Loucy (cell line): ENCODE results near the gene ATP6V0E2.

Source experiments
- H2AFZ ChIP-seq: fragments of 200-600 bp; sonication (generic); 2 replicates; pipeline ENCODE4 v1.6.0; 2016; ENCODE audit warnings: antibody characterized with exemption, mild to moderate bottlenecking, low read length, moderate library complexity
- H3F3A ChIP-seq: fragments of 200-600 bp; 2 replicates; pipeline ENCODE4 v1.6.0; 2016; ENCODE audit warnings: antibody characterized with exemption, low read depth, mild to moderate bottlenecking
- H3K27me3 ChIP-seq: fragments of 200-600 bp; sonication (generic); 2 replicates; pipeline ENCODE4 v1.6.1; 2014; ENCODE audit warnings: low read length, mild to moderate bottlenecking; ENCODE audit not compliant: insufficient read depth, poor library complexity, severe bottlenecking
- H3K36me3 ChIP-seq: fragments of 200-600 bp; sonication (generic); 2 replicates; pipeline ENCODE4 v1.6.1; 2016; ENCODE audit warnings: low read length; ENCODE audit not compliant: insufficient read depth
- H3K4me1 ChIP-seq: fragments of 200-600 bp; sonication (generic); 2 replicates; pipeline ENCODE4 v1.5.1; 2014; ENCODE audit warnings: low read length, mild to moderate bottlenecking; ENCODE audit not compliant: insufficient read depth, poor library complexity, severe bottlenecking
- H3K4me2 ChIP-seq: fragments of 200-600 bp; sonication (generic); 2 replicates; pipeline ENCODE4 v1.6.0; 2014; ENCODE audit warnings: antibody characterized with exemption, low read length, low read depth, mild to moderate bottlenecking; ENCODE audit not compliant: poor library complexity, severe bottlenecking
- H3K4me3 ChIP-seq: fragments of 200-600 bp; sonication (generic); 2 replicates; pipeline ENCODE4 v1.5.1; 2014; ENCODE audit warnings: low read length, mild to moderate bottlenecking, mixed read lengths; ENCODE audit not compliant: poor library complexity, severe bottlenecking
- H3K79me2 ChIP-seq: fragments of 200-600 bp; sonication (generic); 2 replicates; pipeline ENCODE4 v1.6.1; 2014; ENCODE audit warnings: low read length; ENCODE audit not compliant: insufficient read depth
- H3K9ac ChIP-seq: fragments of 200-600 bp; sonication (generic); 2 replicates; pipeline ENCODE4 v1.6.0; 2014; ENCODE audit warnings: mild to moderate bottlenecking, low read depth, low read length, moderate library complexity; ENCODE audit not compliant: poor library complexity, severe bottlenecking
- H3K9me2 ChIP-seq: fragments of 200-600 bp; sonication (generic); replicated peaks from 2 replicates; pipeline ENCODE4 v1.6.1; 2016; ENCODE audit warnings: low read depth, low read length, mixed read lengths
- H3K9me3 ChIP-seq: fragments of 200-600 bp; sonication (generic); 2 replicates; pipeline ENCODE4 v1.6.1; 2014; ENCODE audit warnings: mild to moderate bottlenecking, antibody characterized with exemption, low read length, low read depth; ENCODE audit not compliant: insufficient read depth
- H4K20me1 ChIP-seq: fragments of 200-600 bp; sonication (generic); 2 replicates; pipeline ENCODE4 v1.6.0; 2014; ENCODE audit warnings: antibody characterized with exemption, low read length, mild to moderate bottlenecking; ENCODE audit not compliant: insufficient read depth, poor library complexity, severe bottlenecking
- EZH2phosphoT487 ChIP-seq: fragments of 200-600 bp; IDR thresholded peaks from 2 replicates; pipeline ENCODE4 v1.6.1; 2018; ENCODE audit warnings: antibody characterized with exemption, mild to moderate bottlenecking, moderate library complexity, borderline replicate concordance
- TF ChIP-seq, protein P1 (sequence below): fragments of 200-600 bp; sonication (generic); conservative IDR thresholded peaks from 2 replicates; pipeline ENCODE4 v1.5.1; 2014; ENCODE audit warnings: mild to moderate bottlenecking, antibody characterized with exemption, low read length

The ATP6V0E2 gene

GRCh38 chr7:149853157-149853556 is 20.6 kb upstream of the ATP6V0E2 start:
- Histone ChIP-seq H3K9me2 (no peaks in the 10 kb centered on the region), H3K27me3 (no peaks in the 10 kb centered on the region), H3K4me1 (peaks cover 10% of the 10 kb centered on the region), H3K4me2 (no peak overlapping the region), H3K9ac (no peak overlapping the region), H3F3A (no peaks in the 10 kb centered on the region), H3K79me2 (no peaks in the 10 kb centered on the region), H4K20me1 (no peaks in the 10 kb centered on the region), H3K4me3 (no peak overlapping the region), H3K36me3 (no peaks in the 10 kb centered on the region), H3K9me3 (no peaks in the 10 kb centered on the region), H2AFZ (no peak overlapping the region)
- TF ChIP-seq, protein P1, sequence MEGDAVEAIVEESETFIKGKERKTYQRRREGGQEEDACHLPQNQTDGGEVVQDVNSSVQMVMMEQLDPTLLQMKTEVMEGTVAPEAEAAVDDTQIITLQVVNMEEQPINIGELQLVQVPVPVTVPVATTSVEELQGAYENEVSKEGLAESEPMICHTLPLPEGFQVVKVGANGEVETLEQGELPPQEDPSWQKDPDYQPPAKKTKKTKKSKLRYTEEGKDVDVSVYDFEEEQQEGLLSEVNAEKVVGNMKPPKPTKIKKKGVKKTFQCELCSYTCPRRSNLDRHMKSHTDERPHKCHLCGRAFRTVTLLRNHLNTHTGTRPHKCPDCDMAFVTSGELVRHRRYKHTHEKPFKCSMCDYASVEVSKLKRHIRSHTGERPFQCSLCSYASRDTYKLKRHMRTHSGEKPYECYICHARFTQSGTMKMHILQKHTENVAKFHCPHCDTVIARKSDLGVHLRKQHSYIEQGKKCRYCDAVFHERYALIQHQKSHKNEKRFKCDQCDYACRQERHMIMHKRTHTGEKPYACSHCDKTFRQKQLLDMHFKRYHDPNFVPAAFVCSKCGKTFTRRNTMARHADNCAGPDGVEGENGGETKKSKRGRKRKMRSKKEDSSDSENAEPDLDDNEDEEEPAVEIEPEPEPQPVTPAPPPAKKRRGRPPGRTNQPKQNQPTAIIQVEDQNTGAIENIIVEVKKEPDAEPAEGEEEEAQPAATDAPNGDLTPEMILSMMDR, result no peak
- TF ChIP-seq EZH2phosphoT487, result no peak

DNA sequence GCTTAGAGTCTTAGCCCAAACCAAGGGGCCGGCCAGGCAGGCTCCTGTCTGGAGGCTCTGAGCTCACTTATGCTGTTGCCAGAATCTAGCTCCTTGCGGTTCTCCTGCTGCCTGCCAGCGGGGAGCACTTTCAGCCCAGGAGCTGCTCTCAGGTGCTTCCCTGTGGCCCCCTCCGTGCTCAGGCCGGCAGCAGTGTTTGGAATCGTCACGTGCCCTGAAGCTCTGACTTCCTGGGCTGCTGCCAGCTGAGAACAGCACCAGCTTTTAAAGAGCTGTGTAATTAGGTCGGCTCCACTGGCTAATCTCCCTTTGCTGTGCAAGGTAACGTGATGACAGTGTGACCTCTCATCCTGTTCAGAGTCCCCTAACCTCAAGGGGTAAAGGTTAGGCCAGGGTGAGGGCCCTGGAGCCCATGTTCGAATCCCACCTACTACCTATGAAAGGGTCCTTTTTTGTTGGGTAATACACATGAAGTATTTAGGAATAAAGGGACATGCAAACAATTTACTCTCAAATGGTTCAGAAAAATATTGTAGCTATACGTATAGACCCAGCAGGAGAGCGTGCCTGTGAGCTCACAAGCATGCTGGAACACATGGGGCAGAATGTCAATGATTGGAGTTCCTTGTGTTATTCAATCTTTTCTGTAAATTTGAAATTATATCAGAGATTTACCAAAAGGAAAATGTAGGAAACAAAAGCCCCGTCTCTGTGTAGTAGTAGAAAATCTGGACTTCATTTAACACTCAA is 19.0 kb upstream of the ATP6V0E2 start:
- no peaks in the 10 kb centered on the region for H3K9me3 ChIP-seq
- TF ChIP-seq EZH2phosphoT487, result no peak
- TF ChIP-seq, protein P1, result no peak
- H4K20me1 ChIP-seq, result no peaks in the 10 kb centered on the region
- no peak overlapping the region for H3K9ac ChIP-seq
- H3K27me3 ChIP-seq, result no peaks in the 10 kb centered on the region
- H3F3A ChIP-seq, result no peaks in the 10 kb centered on the region
- no peaks in the 10 kb centered on the region for H3K36me3 ChIP-seq
- peaks cover 10% of the 10 kb centered on the region for H3K4me1 ChIP-seq
- H3K4me3 ChIP-seq, result no peak overlapping the region
- no peak overlapping the region for H3K4me2 ChIP-seq
- H3K9me2 ChIP-seq, result no peaks in the 10 kb centered on the region
- no peak overlapping the region for H2AFZ ChIP-seq
- H3K79me2 ChIP-seq, result no peaks in the 10 kb centered on the region

- no peak for TF ChIP-seq EZH2phosphoT487
- TF ChIP-seq, protein P1, result no peak
- Histone ChIP-seq H4K20me1 (no peaks in the 10 kb centered on the region), H3K36me3 (no peaks in the 10 kb centered on the region), H3K79me2 (no peaks in the 10 kb centered on the region), H3K4me1 (peaks cover 10% of the 10 kb centered on the region), H3F3A (no peaks in the 10 kb centered on the region), H3K4me2 (no peak overlapping the region), H3K9ac (no peak overlapping the region), H3K9me3 (no peaks in the 10 kb centered on the region), H2AFZ (no peak overlapping the region), H3K27me3 (no peaks in the 10 kb centered on the region), H3K4me3 (no peak overlapping the region), H3K9me2 (no peaks in the 10 kb centered on the region)
Observed at GRCh38 chr7:149855361-149856305, 18.1 kb upstream of the ATP6V0E2 start.
